Tibial artery (tissue), 4 donors: ENCODE measurements around the gene FEN1.

Experiments
- DNase-seq, 2 donors: peaks; one replicate each; pipeline ENCODE4 v3.0.0-alpha.2; 2019
- H3K27ac ChIP-seq, 2 donors: fragments of 200-600 bp; sonication (generic) in 1 of 2; 1 replicate in 1 of 2; 2 replicates in 1 of 2; pipeline ENCODE4 v1.5.1; 2018 to 2019; ENCODE audit warnings: mild to moderate bottlenecking in 1 of 2
- H3K27me3 ChIP-seq, 2 donors: fragments of 200-600 bp; sonication (generic) in 1 of 2; one replicate each; pipeline versions ENCODE4 v1.5.1 to v1.6.0; 2016 to 2019
- H3K36me3 ChIP-seq, 3 donors: fragments of 200-600 bp; sonication (generic) in 2 of 3; one replicate each; pipeline ENCODE4 v1.5.1; 2016 to 2019; ENCODE audit warnings: mild to moderate bottlenecking in 2 of 3
- H3K4me1 ChIP-seq, 4 donors: fragments of 200-600 bp; sonication (generic) in 2 of 4; 1 replicate in 3 of 4; 2 replicates in 1 of 4; pipeline ENCODE4 v1.5.1; 2016 to 2019
- H3K4me3 ChIP-seq, 2 donors: fragments of 200-600 bp; sonication (generic) in 1 of 2; 1 replicate in 1 of 2; 2 replicates in 1 of 2; pipeline ENCODE4 v1.5.1; 2018 to 2019; ENCODE audit warnings: mild to moderate bottlenecking in 2 of 2
- H3K9me3 ChIP-seq, 3 donors: fragments of 200-600 bp; sonication (generic) in 1 of 3; one replicate each; pipeline ENCODE4 v1.5.1; 2016 to 2019
- intact Hi-C: fragments of 100-400 bp; cut with DNase I; formaldehyde crosslinking; loops from one replicate; pipeline ENCODE4 v1.15.0; 2023; ENCODE audit warnings: low total_unique reads
- TF ChIP-seq, protein P1 (sequence below), 2 experiments: fragments of 200-600 bp in 1 of 2; fragments of 450-650 bp in 1 of 2; IDR thresholded peaks; one replicate each; pipeline ENCODE4 v1.5.1; 2017 to 2019; ENCODE audit warnings: antibody characterized with exemption in 2 of 2, mild to moderate bottlenecking in 1 of 2, moderate library complexity in 1 of 2

Gene FEN1

GRCh38 chr11:61791737-61792309 lies 888 bp upstream of the FEN1 start:
- H3K9me3 ChIP-seq, result no peaks in the 10 kb centered on the region
- peak; percentile 52 to 77 for DNase-seq
- no peaks in the 10 kb centered on the region for H3K27me3 ChIP-seq
- intact Hi-C loops, result loop anchor here (10.0 kb wide), 1 partner anchor 313 kb away; no protein-coding TSS in a partner anchor
- peaks cover 32 to 48% (median 37%) of the 10 kb centered on the region in 3 donors for H3K36me3 ChIP-seq
- H3K27ac ChIP-seq, result peak overlapping the region; percentile 88 to 89
- peak overlapping the region; percentile 71 to 77 for H3K4me3 ChIP-seq
- H3K4me1 ChIP-seq, result peaks cover 0 to 25% (median 18%) of the 10 kb centered on the region in 4 donors
- TF ChIP-seq, protein P1, sequence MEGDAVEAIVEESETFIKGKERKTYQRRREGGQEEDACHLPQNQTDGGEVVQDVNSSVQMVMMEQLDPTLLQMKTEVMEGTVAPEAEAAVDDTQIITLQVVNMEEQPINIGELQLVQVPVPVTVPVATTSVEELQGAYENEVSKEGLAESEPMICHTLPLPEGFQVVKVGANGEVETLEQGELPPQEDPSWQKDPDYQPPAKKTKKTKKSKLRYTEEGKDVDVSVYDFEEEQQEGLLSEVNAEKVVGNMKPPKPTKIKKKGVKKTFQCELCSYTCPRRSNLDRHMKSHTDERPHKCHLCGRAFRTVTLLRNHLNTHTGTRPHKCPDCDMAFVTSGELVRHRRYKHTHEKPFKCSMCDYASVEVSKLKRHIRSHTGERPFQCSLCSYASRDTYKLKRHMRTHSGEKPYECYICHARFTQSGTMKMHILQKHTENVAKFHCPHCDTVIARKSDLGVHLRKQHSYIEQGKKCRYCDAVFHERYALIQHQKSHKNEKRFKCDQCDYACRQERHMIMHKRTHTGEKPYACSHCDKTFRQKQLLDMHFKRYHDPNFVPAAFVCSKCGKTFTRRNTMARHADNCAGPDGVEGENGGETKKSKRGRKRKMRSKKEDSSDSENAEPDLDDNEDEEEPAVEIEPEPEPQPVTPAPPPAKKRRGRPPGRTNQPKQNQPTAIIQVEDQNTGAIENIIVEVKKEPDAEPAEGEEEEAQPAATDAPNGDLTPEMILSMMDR (IDR thresholded peaks at IDR 0.05), result no peak

DNA sequence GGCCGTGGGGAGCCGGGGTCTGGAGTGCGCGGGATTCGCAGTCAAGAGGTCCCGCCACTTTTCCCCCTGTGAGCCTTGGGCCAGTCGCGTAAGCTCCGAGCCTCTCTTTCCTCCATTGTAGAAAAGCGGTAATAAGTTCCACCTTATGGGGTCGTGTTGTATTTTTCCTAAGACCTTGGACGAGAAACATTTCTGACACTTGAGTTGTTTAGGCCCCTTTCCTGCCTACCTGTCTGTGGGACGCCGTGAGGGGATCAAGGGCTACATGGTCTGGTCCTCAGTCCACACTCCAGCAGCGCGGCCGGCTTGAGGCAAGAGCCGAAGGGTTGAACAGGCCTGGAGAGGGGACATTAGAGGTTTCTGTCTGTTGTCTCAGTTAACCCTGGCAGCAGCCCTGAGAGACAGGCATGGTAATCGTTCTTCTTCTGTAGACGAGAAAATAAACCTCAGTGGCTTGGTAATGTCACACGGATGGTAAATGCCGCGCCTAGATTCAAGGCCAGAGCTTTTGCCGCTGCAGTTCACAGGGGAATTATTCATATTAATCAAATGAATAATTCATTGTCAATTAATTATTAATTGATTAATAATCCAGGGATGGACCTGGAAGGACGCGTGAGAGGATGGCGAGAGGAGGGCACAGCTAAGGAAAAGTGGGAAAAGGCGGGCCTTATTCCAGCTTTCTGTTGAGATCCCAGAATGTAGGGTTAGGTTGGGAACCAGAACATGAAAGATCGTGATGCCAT lies 545 bp downstream of the FEN1 start:
- Histone ChIP-seq H3K27me3 (no peaks in the 10 kb centered on the region), H3K4me1 (peaks cover 0 to 33% (median 18%) of the 10 kb centered on the region in 4 donors), H3K4me3 (peak overlapping the region; percentile 71 to 77), H3K36me3 (peaks cover 21 to 34% (median 22%) of the 10 kb centered on the region in 3 donors), H3K27ac (peak overlapping the region; percentile 88 to 89), H3K9me3 (no peaks in the 10 kb centered on the region)
- TF ChIP-seq, protein P1 (IDR thresholded peaks at IDR 0.05), result no peak
- no peak for DNase-seq
- intact Hi-C loops, result loop anchor here (10.0 kb wide), 1 partner anchor 312 kb away; no protein-coding TSS in a partner anchor

DNA sequence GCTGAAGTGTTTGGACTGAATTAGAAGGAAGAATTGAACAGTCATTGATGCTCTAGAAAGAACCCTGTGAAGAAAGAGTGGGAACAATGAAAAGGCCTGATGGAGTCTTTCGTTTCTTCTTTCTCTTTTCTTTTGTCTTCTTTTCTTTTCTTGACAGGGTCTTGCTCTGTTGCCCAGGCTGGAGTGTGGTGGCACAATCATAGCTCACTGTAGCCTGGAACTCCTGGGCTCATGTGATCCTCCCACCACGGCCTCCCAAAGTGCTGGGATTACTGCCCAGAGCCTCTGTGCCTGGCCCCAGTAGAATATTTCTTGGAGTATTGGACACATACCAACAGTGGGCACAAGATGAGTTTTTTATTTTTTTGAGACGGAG lies 1.1 kb downstream of the FEN1 start:
- Histone ChIP-seq H3K4me3 (no peak overlapping the region), H3K4me1 (peaks cover 0 to 33% (median 18%) of the 10 kb centered on the region in 4 donors)
- intact Hi-C loops, result loop anchor here (10.0 kb wide), 1 partner anchor 311 kb away; no protein-coding TSS in a partner anchor

GRCh38 chr11:61794579-61794978 lies 1.9 kb downstream of the FEN1 start:
- peaks cover 7 to 20% (median 9%) of the 10 kb centered on the region in 3 donors for H3K36me3 ChIP-seq
- no peaks in the 10 kb centered on the region for H3K27me3 ChIP-seq
- H3K4me1 ChIP-seq, result peaks cover 0 to 33% (median 18%) of the 10 kb centered on the region in 4 donors
- H3K27ac ChIP-seq, result no peak overlapping the region
- TF ChIP-seq, protein P1 (IDR thresholded peaks at IDR 0.05), result no peak
- no peaks in the 10 kb centered on the region for H3K9me3 ChIP-seq
- no peak for DNase-seq
- no peak overlapping the region for H3K4me3 ChIP-seq
- intact Hi-C loops, result loop anchor here (10.0 kb wide), 1 partner anchor 310 kb away; no protein-coding TSS in a partner anchor

More for the DNA sequence above, 1.1 kb downstream of the FEN1 start:
- no peak for DNase-seq
- peaks cover 15 to 28% (median 17%) of the 10 kb centered on the region in 3 donors for H3K36me3 ChIP-seq
- no peaks in the 10 kb centered on the region for H3K9me3 ChIP-seq
- H3K27me3 ChIP-seq, result no peaks in the 10 kb centered on the region
- H3K27ac ChIP-seq, result no peak overlapping the region
- TF ChIP-seq, protein P1 (IDR thresholded peaks at IDR 0.05), result no peak

- intact Hi-C loops, result loop anchor here (5.0 to 10.0 kb wide), 3 partner anchors 92 to 309 kb away; no protein-coding TSS in a partner anchor
- no peak overlapping the region for H3K27ac ChIP-seq
- H3K4me3 ChIP-seq, result no peak overlapping the region
- TF ChIP-seq, protein P1 (IDR thresholded peaks at IDR 0.05), result no peak
- no peak for DNase-seq
- no peaks in the 10 kb centered on the region for H3K27me3 ChIP-seq
- peaks cover 0 to 33% (median 18%) of the 10 kb centered on the region in 4 donors for H3K4me1 ChIP-seq
- peaks cover 0 to 12% (median under 1%) of the 10 kb centered on the region in 3 donors for H3K36me3 ChIP-seq
- H3K9me3 ChIP-seq, result no peaks in the 10 kb centered on the region
These were observed 2.7 kb downstream of the FEN1 start for GRCh38 chr11:61795459-61795858.
